Measurements from ENCODE around the gene BCL2.

DNA sequence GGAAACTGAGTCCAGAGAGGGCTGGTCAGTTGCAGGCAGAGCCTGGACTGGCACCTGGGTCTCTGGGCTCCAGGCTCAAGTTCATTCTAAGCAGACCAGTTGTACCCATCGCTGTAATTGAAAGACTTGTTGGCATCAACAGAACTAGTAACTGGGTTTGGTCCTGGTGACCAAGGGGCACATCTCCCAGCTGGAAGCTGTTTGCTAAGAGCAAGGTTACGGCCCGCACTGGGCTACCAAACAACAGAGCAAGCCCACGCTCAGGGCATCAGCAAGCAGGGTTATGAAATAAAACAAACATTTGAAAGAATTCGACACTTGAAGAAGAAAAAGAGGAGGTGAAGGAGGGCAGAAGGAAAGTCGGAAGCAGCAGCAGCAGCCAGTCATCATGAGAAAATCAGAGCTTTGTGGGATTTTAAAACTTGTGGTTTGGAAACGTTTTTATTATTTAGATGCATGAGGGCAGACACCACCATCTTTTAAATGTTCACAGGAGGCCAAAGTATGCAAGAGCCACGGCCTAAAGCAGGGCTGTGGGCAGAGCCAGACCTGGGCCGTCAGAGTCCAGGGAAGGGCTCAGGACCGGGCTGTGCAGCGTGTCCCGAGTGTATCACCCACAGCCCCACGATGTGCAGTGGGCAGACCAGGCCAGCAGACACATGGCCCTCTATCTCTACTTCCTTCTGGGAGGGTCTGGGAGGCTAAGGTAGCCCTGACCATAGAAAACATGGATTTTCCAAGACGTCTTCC lies 220.3 kb downstream of the BCL2 start:
- TF ChIP-seq, protein P1, sequence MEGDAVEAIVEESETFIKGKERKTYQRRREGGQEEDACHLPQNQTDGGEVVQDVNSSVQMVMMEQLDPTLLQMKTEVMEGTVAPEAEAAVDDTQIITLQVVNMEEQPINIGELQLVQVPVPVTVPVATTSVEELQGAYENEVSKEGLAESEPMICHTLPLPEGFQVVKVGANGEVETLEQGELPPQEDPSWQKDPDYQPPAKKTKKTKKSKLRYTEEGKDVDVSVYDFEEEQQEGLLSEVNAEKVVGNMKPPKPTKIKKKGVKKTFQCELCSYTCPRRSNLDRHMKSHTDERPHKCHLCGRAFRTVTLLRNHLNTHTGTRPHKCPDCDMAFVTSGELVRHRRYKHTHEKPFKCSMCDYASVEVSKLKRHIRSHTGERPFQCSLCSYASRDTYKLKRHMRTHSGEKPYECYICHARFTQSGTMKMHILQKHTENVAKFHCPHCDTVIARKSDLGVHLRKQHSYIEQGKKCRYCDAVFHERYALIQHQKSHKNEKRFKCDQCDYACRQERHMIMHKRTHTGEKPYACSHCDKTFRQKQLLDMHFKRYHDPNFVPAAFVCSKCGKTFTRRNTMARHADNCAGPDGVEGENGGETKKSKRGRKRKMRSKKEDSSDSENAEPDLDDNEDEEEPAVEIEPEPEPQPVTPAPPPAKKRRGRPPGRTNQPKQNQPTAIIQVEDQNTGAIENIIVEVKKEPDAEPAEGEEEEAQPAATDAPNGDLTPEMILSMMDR (IDR thresholded peaks at IDR 0.05; ENCODE audit: borderline replicate concordance, extremely low read depth, low read length, poor library complexity, severe bottlenecking): no peak
- TF ChIP-seq EZH2 (IDR thresholded peaks at IDR 0.05; ENCODE audit: borderline replicate concordance, low read depth, low read length, severe bottlenecking): no peak
